ENCODE measurements around the gene RPUSD1.

RPUSD1 gene

DNA sequence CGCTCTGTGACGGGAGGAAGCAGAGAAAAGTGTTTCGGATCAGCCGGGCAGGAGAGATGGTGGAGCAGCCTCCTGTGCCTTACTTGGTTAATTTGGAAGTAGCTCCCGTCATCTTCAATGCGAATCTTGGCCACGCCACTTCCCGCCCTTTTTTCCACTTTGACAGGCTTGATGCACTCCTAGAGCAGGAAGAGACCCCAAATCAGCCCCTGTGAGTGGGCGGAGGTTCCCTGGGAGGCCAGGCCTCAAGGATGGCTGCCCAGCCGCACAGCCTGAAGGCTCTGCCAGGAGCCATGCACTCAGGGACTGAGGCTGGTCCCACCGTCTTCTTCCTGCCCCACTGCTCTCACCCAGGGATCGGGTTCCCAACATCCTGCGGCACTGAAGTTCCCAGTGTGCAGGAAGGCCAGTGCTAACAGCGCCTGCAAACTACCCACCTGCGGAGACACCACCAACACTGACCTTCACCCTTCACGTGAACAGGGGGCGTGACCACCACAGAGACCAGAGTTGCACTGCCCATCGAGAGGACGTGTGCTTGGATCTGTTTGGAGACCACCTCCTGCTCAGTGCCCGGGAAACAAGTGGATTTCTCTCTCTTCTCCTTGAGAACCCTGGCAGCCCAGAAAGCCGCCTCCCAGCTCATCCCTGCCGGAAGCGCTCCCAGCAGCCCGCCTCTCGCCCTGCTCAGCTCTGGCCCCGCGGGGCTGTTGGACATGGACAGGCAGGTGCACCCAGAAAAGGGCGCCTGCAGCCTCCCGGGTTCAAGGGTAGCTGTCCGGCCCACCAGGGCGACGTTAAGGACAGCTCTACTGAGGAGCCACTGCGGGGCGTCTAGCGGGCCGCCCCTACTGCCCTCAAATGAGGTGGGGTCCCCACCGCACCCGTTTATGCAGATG, 48.4 kb downstream of the RPUSD1 start:
- DNase-seq (ENCODE audit: low read depth), result no peak
- peak overlapping the region; percentile 83 for H3K4me3 ChIP-seq (ENCODE audit: low read depth, low read length)
- TF ChIP-seq, protein P1, sequence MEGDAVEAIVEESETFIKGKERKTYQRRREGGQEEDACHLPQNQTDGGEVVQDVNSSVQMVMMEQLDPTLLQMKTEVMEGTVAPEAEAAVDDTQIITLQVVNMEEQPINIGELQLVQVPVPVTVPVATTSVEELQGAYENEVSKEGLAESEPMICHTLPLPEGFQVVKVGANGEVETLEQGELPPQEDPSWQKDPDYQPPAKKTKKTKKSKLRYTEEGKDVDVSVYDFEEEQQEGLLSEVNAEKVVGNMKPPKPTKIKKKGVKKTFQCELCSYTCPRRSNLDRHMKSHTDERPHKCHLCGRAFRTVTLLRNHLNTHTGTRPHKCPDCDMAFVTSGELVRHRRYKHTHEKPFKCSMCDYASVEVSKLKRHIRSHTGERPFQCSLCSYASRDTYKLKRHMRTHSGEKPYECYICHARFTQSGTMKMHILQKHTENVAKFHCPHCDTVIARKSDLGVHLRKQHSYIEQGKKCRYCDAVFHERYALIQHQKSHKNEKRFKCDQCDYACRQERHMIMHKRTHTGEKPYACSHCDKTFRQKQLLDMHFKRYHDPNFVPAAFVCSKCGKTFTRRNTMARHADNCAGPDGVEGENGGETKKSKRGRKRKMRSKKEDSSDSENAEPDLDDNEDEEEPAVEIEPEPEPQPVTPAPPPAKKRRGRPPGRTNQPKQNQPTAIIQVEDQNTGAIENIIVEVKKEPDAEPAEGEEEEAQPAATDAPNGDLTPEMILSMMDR (conservative IDR thresholded peaks at IDR 0.05; ENCODE audit: low read depth, low read length), result no peak

DNA sequence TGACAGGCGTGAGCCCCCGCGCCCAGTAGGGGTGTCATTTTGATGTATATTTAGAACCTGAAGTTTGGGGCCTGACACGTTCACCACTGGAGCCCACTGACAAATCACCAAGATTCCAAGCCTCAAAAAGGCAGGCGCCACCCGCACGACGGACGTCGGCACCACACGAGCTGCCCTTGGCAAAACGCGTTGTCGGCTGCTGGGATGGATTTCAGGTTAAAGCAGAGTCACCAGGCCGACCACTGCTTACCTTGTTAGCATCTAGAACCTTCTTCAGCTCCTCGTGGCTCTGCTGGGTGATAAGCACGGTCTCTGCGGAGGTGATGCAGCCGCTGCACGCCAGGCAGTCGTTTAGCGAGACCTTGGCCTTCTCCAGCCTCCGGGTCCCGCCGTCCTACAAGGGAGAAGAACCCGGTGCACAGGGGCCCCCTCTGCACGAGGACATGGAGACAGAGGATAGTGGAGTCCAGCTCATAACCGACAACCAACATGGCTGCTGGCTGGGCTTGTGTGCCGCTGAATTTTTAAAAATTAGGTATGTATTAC, 51.2 kb downstream of the RPUSD1 start:
- TF ChIP-seq, protein P1 (conservative IDR thresholded peaks at IDR 0.05; ENCODE audit: low read depth, low read length), result no peak
- no peak for DNase-seq (ENCODE audit: low read depth)
- no peak overlapping the region for H3K4me3 ChIP-seq (ENCODE audit: low read depth, low read length)

DNA sequence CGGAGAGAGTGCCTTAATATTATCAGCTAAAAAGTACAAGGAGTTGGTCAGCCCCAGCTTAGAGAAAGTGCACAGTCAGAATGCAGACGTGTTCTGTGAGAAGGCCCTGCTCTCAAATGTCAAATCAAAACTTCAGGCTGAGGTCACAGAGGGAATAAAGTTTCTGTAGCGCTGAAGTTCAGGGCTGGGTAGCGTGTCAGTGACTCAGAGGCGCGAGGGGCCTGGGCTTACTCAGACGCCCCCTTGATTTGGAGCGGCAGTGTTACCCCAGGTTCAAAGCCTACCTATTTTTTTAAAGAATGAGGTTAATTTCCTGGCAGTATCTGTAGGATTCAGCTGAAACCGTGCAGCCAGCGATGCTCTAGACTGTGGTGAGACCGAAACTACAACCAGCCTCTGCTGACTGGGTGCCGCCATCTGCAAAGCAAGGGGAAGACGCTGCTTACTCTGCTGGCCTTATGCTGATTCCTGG, 52.2 kb downstream of the RPUSD1 start:
- TF ChIP-seq, protein P1 (conservative IDR thresholded peaks at IDR 0.05; ENCODE audit: low read depth, low read length), result no peak
- no peak for DNase-seq (ENCODE audit: low read depth)
- no peak overlapping the region for H3K4me3 ChIP-seq (ENCODE audit: low read depth, low read length)

DNA sequence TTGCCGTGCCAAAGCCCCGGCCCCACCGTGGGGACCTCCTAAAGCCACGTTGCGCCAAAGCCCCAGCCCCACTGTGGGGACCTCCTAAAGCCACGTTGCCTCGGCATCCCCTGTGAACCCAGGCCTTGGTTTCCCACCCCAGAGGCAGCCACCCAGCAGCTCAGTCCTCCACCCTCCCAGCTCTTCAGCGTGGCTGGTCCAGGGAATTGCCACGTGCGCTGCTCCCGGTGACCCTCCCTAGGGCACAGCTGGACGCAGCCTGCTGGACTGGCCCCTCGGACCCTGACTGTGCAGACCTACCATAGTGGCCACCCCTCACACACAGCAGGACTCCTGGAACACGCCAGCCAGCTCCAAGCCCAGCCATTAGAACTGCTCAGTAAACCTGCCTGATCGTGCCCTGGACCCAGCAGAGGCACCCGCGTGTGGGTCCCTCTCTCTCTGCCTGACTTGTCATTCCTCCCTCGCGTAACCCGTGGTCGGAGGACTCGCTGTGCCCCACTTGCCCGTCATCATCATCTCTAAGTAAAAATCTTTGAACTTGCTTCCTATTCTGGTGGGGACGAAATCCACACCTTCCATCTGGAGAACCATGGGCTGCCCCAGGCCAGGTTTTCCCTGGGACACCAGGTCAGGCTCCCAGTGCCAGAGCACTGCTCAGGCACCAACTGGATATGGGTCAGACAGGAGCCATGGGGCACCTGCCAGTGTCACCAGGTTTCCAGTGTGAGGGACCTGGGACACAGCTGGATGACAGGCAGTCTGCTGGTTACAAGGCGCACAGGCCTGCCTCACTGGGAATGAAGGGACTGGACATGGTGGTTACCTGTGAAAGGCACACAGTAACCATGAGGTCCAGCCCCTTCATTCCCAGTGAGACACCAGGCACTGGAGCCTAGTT, 53.0 kb downstream of the RPUSD1 start:
- TF ChIP-seq, protein P1 (conservative IDR thresholded peaks at IDR 0.05; ENCODE audit: low read depth, low read length), result no peak
- DNase-seq (ENCODE audit: low read depth), result no peak
- H3K4me3 ChIP-seq (ENCODE audit: low read depth, low read length), result no peak overlapping the region
